Measurements from ENCODE around the gene COL2A1.

The COL2A1 gene

DNA sequence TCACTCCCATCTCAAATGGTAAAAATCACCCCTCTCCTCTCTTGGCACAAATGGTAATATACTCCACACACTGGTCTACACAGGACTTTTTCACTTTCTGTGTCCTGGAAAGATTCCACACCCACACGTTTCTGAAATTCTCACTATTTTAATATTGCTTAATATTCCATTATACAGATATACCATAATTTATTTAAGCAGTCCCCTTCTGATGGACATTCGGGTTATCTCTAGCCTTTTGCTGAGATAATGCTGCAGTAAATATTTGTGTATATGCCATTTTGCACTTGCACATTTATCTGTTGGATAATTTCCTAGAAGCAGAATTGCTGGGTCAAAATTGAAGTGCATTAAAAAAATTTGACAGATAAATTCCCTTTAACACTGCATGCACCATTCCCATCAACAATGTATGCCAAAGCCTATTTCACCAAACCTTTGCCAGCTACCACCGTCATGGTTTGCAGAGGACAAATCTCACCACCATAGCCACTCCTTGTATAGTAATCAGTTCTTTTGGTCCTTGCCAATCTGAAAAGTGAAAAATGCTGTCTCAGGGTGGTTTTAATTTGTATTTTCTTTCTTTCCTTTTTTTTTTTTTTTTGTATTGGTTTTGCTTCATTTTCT is 15.5 kb upstream of the COL2A1 start:
- Mint-ChIP-seq H3K4me3 (no peak overlapping the region), H3K36me3 (ENCODE audit: low read depth) (no peaks in the 10 kb centered on the region)
- DNase-seq: no peak

DNA sequence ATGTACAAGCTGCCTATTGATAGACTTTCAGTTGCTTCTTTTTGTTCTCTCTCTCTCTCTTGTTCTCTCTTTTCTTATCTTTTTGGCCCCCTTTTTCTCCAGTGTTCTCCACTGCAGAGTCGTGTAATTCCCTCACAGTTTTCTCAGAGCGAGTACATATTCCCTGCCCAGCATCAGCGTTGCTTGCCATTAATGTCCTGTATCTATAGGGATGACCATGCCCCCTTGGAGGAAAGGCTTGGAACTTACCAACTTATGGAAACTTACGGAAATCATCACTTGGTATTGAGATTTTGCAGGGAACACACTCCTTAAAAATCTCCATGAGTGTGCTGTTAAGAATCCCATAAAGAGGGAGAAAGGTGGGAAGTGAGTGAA is 14.3 kb upstream of the COL2A1 start:
- TF ChIP-seq, protein P1, sequence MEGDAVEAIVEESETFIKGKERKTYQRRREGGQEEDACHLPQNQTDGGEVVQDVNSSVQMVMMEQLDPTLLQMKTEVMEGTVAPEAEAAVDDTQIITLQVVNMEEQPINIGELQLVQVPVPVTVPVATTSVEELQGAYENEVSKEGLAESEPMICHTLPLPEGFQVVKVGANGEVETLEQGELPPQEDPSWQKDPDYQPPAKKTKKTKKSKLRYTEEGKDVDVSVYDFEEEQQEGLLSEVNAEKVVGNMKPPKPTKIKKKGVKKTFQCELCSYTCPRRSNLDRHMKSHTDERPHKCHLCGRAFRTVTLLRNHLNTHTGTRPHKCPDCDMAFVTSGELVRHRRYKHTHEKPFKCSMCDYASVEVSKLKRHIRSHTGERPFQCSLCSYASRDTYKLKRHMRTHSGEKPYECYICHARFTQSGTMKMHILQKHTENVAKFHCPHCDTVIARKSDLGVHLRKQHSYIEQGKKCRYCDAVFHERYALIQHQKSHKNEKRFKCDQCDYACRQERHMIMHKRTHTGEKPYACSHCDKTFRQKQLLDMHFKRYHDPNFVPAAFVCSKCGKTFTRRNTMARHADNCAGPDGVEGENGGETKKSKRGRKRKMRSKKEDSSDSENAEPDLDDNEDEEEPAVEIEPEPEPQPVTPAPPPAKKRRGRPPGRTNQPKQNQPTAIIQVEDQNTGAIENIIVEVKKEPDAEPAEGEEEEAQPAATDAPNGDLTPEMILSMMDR (IDR thresholded peaks at IDR 0.05): no peak
- DNase-seq: no peak
- Mint-ChIP-seq H3K27me3 (ENCODE audit: low read depth, poor library complexity) (peaks cover 67% of the 10 kb centered on the region), H3K4me1 (peaks cover 54% of the 10 kb centered on the region), H3K27ac (no peak overlapping the region), H3K9me3 (no peaks in the 10 kb centered on the region), H3K4me3 (no peak overlapping the region), H3K36me3 (ENCODE audit: low read depth) (no peaks in the 10 kb centered on the region)

More for the DNA sequence above, 15.5 kb upstream of the COL2A1 start:
- H3K4me1 Mint-ChIP-seq: peaks cover 65% of the 10 kb centered on the region
- H3K27me3 Mint-ChIP-seq (ENCODE audit: low read depth, poor library complexity): peaks cover 56% of the 10 kb centered on the region
- no peak overlapping the region for H3K27ac Mint-ChIP-seq
- H3K9me3 Mint-ChIP-seq: no peaks in the 10 kb centered on the region
- TF ChIP-seq, protein P1 (IDR thresholded peaks at IDR 0.05): no peak

DNA sequence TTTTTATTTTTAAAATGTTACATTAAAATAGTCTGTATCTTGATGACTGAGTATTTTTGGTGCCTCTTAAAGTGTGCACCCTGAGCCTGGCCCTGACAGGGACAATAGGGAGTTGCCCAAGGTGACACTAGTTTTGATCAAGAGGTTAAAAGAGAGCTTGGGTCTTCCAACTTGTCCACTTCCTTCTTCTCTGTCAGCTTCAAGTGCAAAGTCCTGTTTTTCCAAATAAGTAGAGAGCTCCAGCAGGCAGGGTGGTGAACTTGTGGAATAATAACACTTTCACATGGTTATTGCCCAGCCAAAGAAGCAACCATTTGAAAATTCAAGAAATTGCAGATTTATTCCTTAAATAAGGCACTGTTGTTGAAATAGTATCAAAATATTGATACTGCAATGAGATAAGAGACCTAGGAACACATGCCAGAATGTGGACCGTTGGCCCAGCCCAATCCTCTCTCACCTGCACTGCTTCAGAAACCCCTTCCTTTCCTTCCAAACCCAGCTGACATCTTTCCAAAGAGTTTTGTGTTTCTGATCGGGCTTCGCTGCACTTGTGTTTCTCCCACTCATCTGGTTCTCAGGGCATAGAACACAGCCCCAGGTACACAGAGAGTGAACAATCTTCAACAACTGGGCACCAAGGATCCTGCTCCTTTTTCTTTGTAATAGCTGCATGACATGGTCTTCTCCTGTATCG is 13.8 kb upstream of the COL2A1 start:
- no peaks in the 10 kb centered on the region for H3K36me3 Mint-ChIP-seq (ENCODE audit: low read depth)
- H3K4me1 Mint-ChIP-seq: peaks cover 48% of the 10 kb centered on the region
- peaks cover 73% of the 10 kb centered on the region for H3K27me3 Mint-ChIP-seq (ENCODE audit: low read depth, poor library complexity)
- TF ChIP-seq, protein P1 (IDR thresholded peaks at IDR 0.05): no peak
- no peak overlapping the region for H3K4me3 Mint-ChIP-seq
- no peak overlapping the region for H3K27ac Mint-ChIP-seq
- no peak for DNase-seq
- H3K9me3 Mint-ChIP-seq: no peaks in the 10 kb centered on the region

DNA sequence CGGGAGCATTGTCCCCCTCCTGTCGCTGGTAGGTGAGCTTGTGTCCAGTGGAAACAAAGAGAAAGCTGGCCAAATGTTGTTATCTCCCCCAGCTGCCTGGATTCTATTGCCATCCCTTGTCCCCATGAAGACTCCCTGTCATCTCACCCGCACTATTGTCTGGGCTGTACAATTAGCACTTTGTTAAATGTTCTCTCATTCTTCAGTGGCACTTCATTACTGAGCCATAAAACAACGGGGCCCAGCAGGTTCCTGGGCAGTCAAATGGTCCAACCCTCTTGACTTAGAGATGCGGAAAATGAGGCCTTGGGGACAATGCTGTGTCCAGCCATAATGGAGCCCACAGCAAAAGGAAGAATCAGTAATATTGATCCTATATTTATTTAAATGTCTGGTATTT is 13.2 kb upstream of the COL2A1 start:
- H3K27me3 Mint-ChIP-seq (ENCODE audit: low read depth, poor library complexity): peaks cover 79% of the 10 kb centered on the region
- H3K4me1 Mint-ChIP-seq: peaks cover 42% of the 10 kb centered on the region
- H3K9me3 Mint-ChIP-seq: no peaks in the 10 kb centered on the region

DNA sequence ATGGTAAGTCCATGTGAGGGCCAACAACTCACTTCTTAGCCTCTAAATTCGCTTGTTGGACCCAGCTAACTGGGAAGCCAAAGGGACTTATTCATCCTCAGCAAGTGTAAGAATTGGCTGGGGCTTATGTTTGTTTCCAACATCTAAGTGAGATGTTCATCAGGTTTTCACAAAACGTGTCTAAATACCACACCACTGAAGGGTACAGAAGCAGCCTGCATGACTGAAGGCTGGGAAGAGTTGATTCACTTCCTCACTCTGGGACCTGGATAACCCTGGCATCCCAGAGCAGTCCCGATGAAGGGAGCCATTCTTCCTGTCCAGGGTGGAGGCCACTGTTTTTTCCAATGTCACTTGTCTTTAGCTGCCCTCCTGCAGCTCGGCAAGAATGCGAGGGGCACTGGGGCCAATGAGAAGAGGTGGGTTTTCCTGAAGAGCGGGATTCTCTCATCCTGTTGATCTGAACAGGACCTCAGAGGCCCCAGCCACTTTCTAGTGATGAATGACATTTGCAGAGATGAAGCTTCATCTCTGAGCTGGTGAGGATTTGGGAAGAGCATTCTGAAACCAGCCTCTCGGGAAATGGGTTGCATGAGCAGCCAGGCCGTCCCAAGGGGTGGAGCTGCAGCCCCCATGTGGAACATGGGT is 12.2 kb upstream of the COL2A1 start:
- no peaks in the 10 kb centered on the region for H3K9me3 Mint-ChIP-seq

More for the DNA sequence above, 13.2 kb upstream of the COL2A1 start:
- H3K36me3 Mint-ChIP-seq (ENCODE audit: low read depth): no peaks in the 10 kb centered on the region
- H3K4me3 Mint-ChIP-seq: no peak overlapping the region
- H3K27ac Mint-ChIP-seq: no peak overlapping the region
- TF ChIP-seq, protein P1 (IDR thresholded peaks at IDR 0.05): no peak
- DNase-seq: no peak

More for the DNA sequence above, 12.2 kb upstream of the COL2A1 start:
- Mint-ChIP-seq H3K27me3 (ENCODE audit: low read depth, poor library complexity) (peaks cover 82% of the 10 kb centered on the region), H3K36me3 (ENCODE audit: low read depth) (no peaks in the 10 kb centered on the region), H3K27ac (no peak overlapping the region), H3K4me3 (no peak overlapping the region), H3K4me1 (peaks cover 32% of the 10 kb centered on the region)
- no peak for DNase-seq
- TF ChIP-seq, protein P1 (IDR thresholded peaks at IDR 0.05): no peak
